Kidney epithelial cell (primary cell): Measurements from ENCODE around the gene ORM2. TPM values are rescaled to one million over a fixed set of nuclear protein-coding genes. Genes with fewer than 3 reads are reported as not detected.
A peak's percentile ranks its signal among the peaks of the same experiment; 100 is the strongest.

Experiments used
- DNase-seq: peaks from one replicate; pipeline ENCODE4 v3.0.0-alpha.2; 2010; ENCODE audit warnings: low read depth
- H3K27me3 ChIP-seq: 2 replicates; pipeline ENCODE4 v1.6.0; 2011; ENCODE audit warnings: low read length; ENCODE audit not compliant: control insufficient read depth, insufficient read depth
- H3K36me3 ChIP-seq: 2 replicates; pipeline ENCODE4 v1.5.1; 2011; ENCODE audit warnings: low read length; ENCODE audit not compliant: control insufficient read depth, insufficient read depth
- H3K4me3 ChIP-seq: 2 replicates; pipeline ENCODE4 v1.5.1; 2011; ENCODE audit warnings: low read depth, mild to moderate bottlenecking, control low read depth, low read length
- CTCF ChIP-seq: IDR thresholded peaks from 2 replicates; pipeline ENCODE4 v1.5.1; 2011; ENCODE audit warnings: mild to moderate bottlenecking, moderate library complexity, low read length, control low read depth, inconsistent platforms; ENCODE audit not compliant: insufficient read depth, poor library complexity, severe bottlenecking
- total RNA-seq: library from RNA; depleted of rRNA; stranded (reverse); fragments of >200 nt; gene quantifications from 2 replicates; pipeline ENCODE4 v1.2.3, GENCODE V29; 2015

ORM2 gene
- total RNA-seq, 1 donor from 2014 or later = not detected

- DNase-seq = peak; percentile 100
- Histone ChIP-seq H3K36me3 (peaks cover 7% of the 10 kb centered on the region), H3K4me3 (no peak overlapping the region), H3K27me3 (no peaks in the 10 kb centered on the region)
- TF ChIP-seq CTCF = no peak
Measured at GRCh38 chr9:114348906-114349482, 19.3 kb downstream of the ORM2 start.

- Histone ChIP-seq H3K4me3 (no peak overlapping the region), H3K36me3 (peaks cover 7% of the 10 kb centered on the region), H3K27me3 (no peaks in the 10 kb centered on the region)
- TF ChIP-seq CTCF = no peak
- DNase-seq = no peak
Measured at GRCh38 chr9:114349713-114350480, 20.2 kb downstream of the ORM2 start.

- peaks cover 9% of the 10 kb centered on the region for H3K36me3 ChIP-seq
- no peaks in the 10 kb centered on the region for H3K27me3 ChIP-seq
- DNase-seq = no peak
- TF ChIP-seq CTCF = no peak
- no peak overlapping the region for H3K4me3 ChIP-seq
Measured at GRCh38 chr9:114350636-114351401, 21.1 kb downstream of the ORM2 start.

GRCh38 chr9:114351932-114352331 is 22.3 kb downstream of the ORM2 start:
- TF ChIP-seq CTCF = no peak
- no peaks in the 10 kb centered on the region for H3K27me3 ChIP-seq
- peaks cover 8% of the 10 kb centered on the region for H3K36me3 ChIP-seq
- H3K4me3 ChIP-seq = no peak overlapping the region
- no peak for DNase-seq

- no peaks in the 10 kb centered on the region for H3K27me3 ChIP-seq
- H3K4me3 ChIP-seq = no peak overlapping the region
- no peak for TF ChIP-seq CTCF
- no peak for DNase-seq
- H3K36me3 ChIP-seq = peaks cover 13% of the 10 kb centered on the region
Measured at GRCh38 chr9:114355821-114356220, 26.2 kb downstream of the ORM2 start.
